ENCODE results near the gene ULK4.
A peak's percentile ranks its signal among the peaks of the same experiment; 100 is the strongest.
"Not testable (repeated sequence)": the region's sequence is repeated elsewhere in the genome, so short reads cannot be mapped to it uniquely, and the experiment has no call there.

ULK4 gene

GRCh38 chr3:41808618-41809017 is 153.3 kb downstream of the ULK4 start:
- TF ChIP-seq CTCF (conservative IDR thresholded peaks at IDR 0.05; ENCODE audit: low read depth, low read length): no peak
- H3K4me3 ChIP-seq (ENCODE audit: low read length): no peak overlapping the region
- no peak for DNase-seq (ENCODE audit: low read depth)

DNA sequence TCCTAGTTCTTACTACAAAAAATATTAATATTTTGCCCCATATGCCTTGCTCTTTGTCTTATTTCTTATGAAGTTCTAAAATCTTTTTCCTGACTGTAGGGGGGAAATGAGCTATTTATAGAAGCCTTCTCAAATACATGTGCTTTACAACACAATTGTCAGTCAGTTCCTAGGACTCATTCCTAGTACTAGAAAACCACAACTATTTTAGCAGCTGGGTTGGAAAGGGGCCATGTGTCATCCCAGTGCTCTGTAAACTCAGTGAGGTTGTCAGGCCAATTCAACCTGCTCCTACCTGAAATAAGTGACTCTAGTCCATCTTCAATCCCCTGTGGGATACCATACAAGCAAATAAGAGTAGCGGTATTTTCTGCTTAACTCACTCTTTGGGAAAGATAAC is 153.8 kb downstream of the ULK4 start:
- peak; percentile 22 for DNase-seq (ENCODE audit: low read depth)
- TF ChIP-seq CTCF (conservative IDR thresholded peaks at IDR 0.05; ENCODE audit: low read depth, low read length): no peak
- no peak overlapping the region for H3K4me3 ChIP-seq (ENCODE audit: low read length)

DNA sequence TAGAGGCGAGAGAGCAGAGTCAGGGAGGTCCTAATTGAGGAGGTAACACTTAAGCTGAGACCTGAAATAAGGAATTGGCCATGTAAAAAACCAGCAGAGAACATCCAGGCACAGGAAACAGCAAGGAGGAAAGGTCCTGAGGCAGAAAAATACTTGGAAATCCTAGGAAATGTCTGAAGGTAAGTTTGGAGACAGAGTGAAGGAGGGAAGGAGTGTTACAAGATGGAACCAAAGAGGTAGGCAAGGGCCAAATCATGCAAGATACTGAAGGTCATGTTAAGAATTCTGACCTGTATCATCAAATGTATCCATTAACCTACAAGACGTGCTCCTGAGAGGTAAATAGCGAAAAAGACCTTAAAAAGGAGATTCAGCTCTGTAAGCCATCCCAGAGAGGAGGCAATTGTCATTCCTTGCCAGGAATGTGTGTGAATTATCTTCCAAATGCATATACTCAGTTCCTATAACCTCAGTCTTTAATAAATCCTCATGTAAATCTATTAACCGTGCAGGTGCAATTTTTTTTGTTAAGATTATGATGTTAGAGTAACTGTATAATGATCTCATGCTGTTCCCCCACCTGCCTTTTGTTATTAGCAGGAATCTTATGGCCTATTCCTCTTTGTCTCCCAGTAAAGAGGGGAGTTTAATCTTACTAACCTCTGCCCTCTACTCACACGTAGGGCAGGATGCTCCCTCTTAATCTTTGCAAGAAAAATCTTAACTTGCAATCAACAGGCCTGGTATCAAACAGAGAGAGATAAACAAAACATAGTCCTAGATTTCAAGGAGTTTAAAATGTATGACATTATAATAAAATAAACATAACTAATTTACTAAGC is 166.9 kb downstream of the ULK4 start:
- H3K4me3 ChIP-seq (ENCODE audit: low read length): no peak overlapping the region
- TF ChIP-seq CTCF (conservative IDR thresholded peaks at IDR 0.05; ENCODE audit: low read depth, low read length): no peak

DNA sequence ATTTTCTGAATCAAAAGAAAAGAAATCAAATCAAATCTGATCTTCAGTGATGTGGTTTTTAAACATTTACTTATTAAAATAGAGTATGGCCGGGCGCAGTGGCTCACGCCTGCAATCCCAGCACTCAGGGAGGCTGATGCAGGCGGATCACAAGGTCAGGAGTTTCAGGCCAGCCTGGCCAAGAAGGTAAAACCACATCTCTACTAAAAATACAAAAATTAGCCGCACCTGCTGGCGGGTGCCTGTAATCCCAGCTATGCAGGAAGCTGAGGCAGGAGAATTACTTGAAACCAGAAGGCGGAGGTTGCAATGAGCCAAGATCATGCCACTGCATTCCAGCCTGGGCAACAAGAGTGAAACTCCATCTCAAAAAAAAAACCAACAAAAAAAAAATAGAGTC is 169.1 kb downstream of the ULK4 start:
- H3K4me3 ChIP-seq (ENCODE audit: low read length): no peak overlapping the region
- DNase-seq (ENCODE audit: low read depth): no peak
- TF ChIP-seq CTCF (conservative IDR thresholded peaks at IDR 0.05; ENCODE audit: low read depth, low read length): no peak

More for the DNA sequence above, 166.9 kb downstream of the ULK4 start:
- DNase-seq (ENCODE audit: low read depth): no peak

GRCh38 chr3:41769106-41769505 is 192.8 kb downstream of the ULK4 start:
- TF ChIP-seq CTCF (conservative IDR thresholded peaks at IDR 0.05; ENCODE audit: low read depth, low read length): no peak
- DNase-seq (ENCODE audit: low read depth): no peak
- H3K4me3 ChIP-seq (ENCODE audit: low read length): no peak overlapping the region

DNA sequence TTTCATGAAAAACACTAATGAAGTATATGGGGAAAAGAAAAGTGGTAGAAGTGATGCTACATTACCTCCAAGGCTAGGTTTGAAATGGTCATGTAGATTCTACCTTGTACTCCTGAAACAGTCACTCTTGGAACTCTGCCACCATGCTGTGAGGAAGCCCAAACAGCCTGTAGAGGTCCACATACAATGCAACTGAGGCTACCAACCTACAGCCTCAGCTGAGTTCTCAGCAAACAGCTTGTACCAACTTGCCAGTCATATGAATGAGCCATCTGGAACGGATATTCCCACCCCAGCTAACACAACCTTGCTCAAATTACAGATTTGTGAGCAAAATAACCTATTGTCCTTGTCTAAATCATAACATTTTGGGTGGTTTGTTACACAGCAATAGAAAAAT is 193.5 kb downstream of the ULK4 start:
- DNase-seq (ENCODE audit: low read depth): no peak
- no peak overlapping the region for H3K4me3 ChIP-seq (ENCODE audit: low read length)
- TF ChIP-seq CTCF (conservative IDR thresholded peaks at IDR 0.05; ENCODE audit: low read depth, low read length): no peak

DNA sequence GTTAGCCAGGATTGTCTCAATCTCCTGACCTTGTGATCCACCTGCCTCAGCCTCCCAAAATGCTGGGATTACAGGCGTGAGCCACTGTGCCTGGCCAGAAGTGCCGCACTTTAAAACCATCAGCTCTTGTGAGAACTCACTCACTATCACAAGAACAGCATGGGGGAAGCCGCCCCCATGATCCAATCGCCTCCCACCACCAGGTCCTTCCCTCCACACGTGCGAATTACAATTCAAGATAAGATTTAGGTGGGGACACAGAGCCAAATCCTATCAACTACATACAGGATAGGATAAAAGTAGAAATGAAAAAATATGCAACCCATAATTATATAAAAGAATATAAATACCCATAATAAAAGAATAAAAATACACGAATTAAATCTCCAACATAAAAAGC is 199.0 kb downstream of the ULK4 start:
- DNase-seq (ENCODE audit: low read depth); H3K4me3 ChIP-seq (ENCODE audit: low read length): not testable (repeated sequence)
